ENCODE data around the gene NR2F2.

DNA sequence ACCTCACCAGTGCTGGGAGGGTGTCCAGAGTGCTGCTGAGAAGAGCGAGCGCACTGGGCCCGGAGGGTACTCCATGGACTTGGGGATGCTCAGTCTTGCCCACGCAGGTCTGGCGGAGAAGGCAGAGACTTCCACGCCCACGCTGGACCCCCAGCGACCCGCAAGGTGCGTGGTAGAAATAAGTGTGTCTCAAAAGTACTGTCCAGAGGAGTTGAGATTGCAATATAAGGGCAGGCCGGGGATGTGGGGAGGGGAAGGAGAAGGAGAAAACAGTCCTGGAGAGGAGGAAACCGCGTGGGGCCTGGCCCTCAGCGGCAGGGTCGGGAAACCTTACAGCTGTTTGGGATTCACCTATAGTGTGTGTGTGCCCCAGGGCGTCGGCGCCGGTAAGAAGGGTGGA is 38.9 kb downstream of the NR2F2 start:
- TF ChIP-seq FOXM1 (IDR thresholded peaks at IDR 0.05; ENCODE audit: borderline replicate concordance) (no peak), CTBP1 (IDR thresholded peaks at IDR 0.05; ENCODE audit: borderline replicate concordance) (no peak), ELF4 (IDR thresholded peaks at IDR 0.05) (no peak), ZNF384 (IDR thresholded peaks at IDR 0.05) (no peak), SUZ12 (IDR thresholded peaks at IDR 0.05) (no peak), FOXA1 (IDR thresholded peaks at IDR 0.05) (no peak)
